Osteoblast (primary cell): ENCODE results near the gene MYL1. TPM values are rescaled to one million over a fixed set of nuclear protein-coding genes. Genes with fewer than 3 reads are reported as not detected.

Experiments used
- DNase-seq: peaks from one replicate; pipeline ENCODE4 v3.0.0; 2011; ENCODE audit warnings: low spot score, mixed read lengths; ENCODE audit not compliant: insufficient read length; ENCODE audit errors: missing footprints
- H2AFZ ChIP-seq: 2 replicates; pipeline ENCODE4 v1.6.0; 2011; ENCODE audit warnings: mild to moderate bottlenecking, low read length
- H3K27ac ChIP-seq: 2 replicates; pipeline ENCODE4 v1.5.1; 2011; ENCODE audit warnings: mild to moderate bottlenecking, low read depth, low read length, moderate library complexity
- H3K27me3 ChIP-seq: 2 replicates; pipeline ENCODE4 v1.6.0; 2012; ENCODE audit warnings: mild to moderate bottlenecking, control low read depth, inconsistent platforms, low read length, moderate library complexity; ENCODE audit not compliant: insufficient read depth
- H3K36me3 ChIP-seq: 2 replicates; pipeline ENCODE4 v1.5.1; 2011; ENCODE audit warnings: mild to moderate bottlenecking, low read length, control low read depth, moderate library complexity; ENCODE audit not compliant: insufficient read depth
- H3K4me1 ChIP-seq: 2 replicates; pipeline ENCODE4 v1.5.1; 2011; ENCODE audit warnings: mild to moderate bottlenecking, low read length, control low read depth, moderate library complexity; ENCODE audit not compliant: insufficient read depth
- H3K4me2 ChIP-seq: 2 replicates; pipeline ENCODE4 v1.6.0; 2011; ENCODE audit warnings: mild to moderate bottlenecking, low read length; ENCODE audit not compliant: insufficient read depth
- H3K4me3 ChIP-seq: fragments of 200-600 bp; sonication (generic); 3 replicates; pipeline ENCODE4 v1.5.1; 2012; ENCODE audit warnings: mild to moderate bottlenecking, low read length, inconsistent platforms; ENCODE audit not compliant: insufficient read depth
- H3K79me2 ChIP-seq: 2 replicates; pipeline ENCODE4 v1.6.0; 2012; ENCODE audit warnings: mild to moderate bottlenecking, low read length, control low read depth, inconsistent platforms; ENCODE audit not compliant: insufficient read depth
- H3K9me3 ChIP-seq: 2 replicates; pipeline ENCODE4 v1.5.1; 2011; ENCODE audit warnings: low read depth, low read length, control low read depth
- H4K20me1 ChIP-seq: 2 replicates; pipeline ENCODE4 v1.6.0; 2012; ENCODE audit warnings: mild to moderate bottlenecking, low read length, control low read depth; ENCODE audit not compliant: insufficient read depth
- CTCF ChIP-seq: IDR thresholded peaks from 2 replicates; pipeline ENCODE4 v1.5.1; 2011; ENCODE audit warnings: mild to moderate bottlenecking, low read depth, low read length, moderate library complexity; ENCODE audit errors: extremely low read depth
- small RNA-seq: library from RNA; depleted of rRNA; stranded (forward); fragments of <200 nt; gene quantifications from one replicate; pipeline ENCODE3, GENCODE V24; 2012
- total RNA-seq: library from RNA; depleted of rRNA; stranded (reverse); fragments of >200 nt; gene quantifications from 2 replicates; pipeline ENCODE4 v1.2.3, GENCODE V29; 2012

Gene MYL1
- total RNA-seq, 1 donor = not detected

DNA sequence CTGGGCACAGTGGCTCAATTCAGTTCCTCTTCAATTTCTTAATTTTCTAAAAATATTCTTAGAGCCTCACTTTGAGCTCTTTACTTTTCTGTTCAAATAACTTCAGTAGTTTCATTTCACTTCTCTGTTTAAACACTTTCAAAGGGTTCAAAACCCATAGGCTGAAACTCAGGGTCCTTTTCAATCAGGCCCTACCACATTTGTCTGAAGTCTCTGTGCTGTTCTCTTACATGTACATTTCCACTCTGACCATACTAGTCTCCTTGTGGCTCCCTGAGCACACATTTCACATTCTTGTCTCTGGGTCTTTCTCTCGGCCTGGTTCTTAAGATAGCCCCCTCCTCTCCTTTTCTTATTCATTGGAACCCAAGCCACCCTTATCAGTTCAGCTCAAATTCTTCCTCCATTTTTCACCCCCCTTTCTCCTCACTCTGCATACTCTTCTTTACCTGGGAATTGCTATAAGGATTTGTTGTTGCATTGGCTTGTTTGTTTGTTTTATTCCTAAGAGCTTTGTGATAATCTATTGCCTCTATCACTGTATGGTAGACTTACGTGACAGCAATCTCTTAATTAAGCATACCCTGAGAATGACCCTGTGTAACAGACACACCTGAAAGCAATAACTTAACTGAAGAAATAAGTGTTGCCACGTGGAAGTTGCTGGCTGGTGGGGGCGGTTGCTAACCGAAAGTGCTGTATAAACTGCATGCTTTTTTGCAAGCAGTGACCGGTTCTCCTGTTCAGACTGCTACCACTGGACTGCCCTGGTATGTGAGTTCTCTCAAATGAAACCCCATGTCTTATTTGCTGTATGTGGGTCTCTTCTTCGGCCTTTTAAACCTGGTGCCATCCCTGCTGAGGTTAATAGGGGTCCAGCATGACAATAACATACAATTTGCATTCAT is 62.0 kb downstream of the MYL1 start:
- H3K4me3 ChIP-seq = no peak overlapping the region
- H3K27ac ChIP-seq = no peak overlapping the region
- H3K4me2 ChIP-seq = peak overlapping the region; percentile 28
- no peak for DNase-seq
- no peaks in the 10 kb centered on the region for H3K79me2 ChIP-seq
- H3K9me3 ChIP-seq = no peaks in the 10 kb centered on the region
- no peaks in the 10 kb centered on the region for H4K20me1 ChIP-seq
- TF ChIP-seq CTCF = no peak
- peak overlapping the region; percentile 42 for H2AFZ ChIP-seq
- H3K36me3 ChIP-seq = no peaks in the 10 kb centered on the region
- H3K4me1 ChIP-seq = no peaks in the 10 kb centered on the region
- no peaks in the 10 kb centered on the region for H3K27me3 ChIP-seq

DNA sequence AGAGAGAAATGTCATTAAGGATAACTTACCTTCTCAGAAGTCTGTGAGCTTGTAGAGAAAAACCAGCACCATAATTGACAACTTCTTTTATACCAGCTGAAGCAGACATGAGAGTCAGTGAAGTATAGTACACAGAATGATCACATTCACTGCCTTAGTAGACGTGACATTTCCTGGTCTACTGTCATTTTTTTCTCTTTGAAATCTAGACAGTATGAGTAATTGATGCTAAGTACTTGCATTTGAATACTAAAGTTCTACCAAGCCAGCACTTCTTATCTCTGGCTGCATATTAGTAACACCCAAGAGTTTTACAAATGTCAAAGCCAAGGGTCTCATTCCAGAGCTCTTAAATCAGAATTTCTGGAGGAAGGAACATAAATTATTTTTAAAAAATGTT is 64.4 kb downstream of the MYL1 start:
- Histone ChIP-seq H4K20me1 (no peaks in the 10 kb centered on the region), H2AFZ (no peak overlapping the region), H3K4me3 (no peak overlapping the region), H3K79me2 (no peaks in the 10 kb centered on the region), H3K4me2 (no peak overlapping the region), H3K27me3 (no peaks in the 10 kb centered on the region), H3K27ac (no peak overlapping the region), H3K9me3 (no peaks in the 10 kb centered on the region), H3K36me3 (no peaks in the 10 kb centered on the region), H3K4me1 (no peaks in the 10 kb centered on the region)
- no peak for DNase-seq
- TF ChIP-seq CTCF = no peak

Small RNAs within 50 kb of the gene (small RNA-seq; reads per million reads assigned to genes)
- gene RF00019 = not detected

Other genes starting within 250 kb of the MYL1 start
- 37.7 and 38.0 TPM in 2 replicates for gene KANSL1L, start 143.8 kb downstream of the MYL1 start, total RNA-seq
- gene ACADL, start 89.7 kb downstream of the MYL1 start, total RNA-seq = not detected in 2 replicates
- 35.8 and 40.7 TPM in 2 replicates for gene LANCL1, start 161.6 kb upstream of the MYL1 start, total RNA-seq
- 21.7 and 24.2 TPM in 2 replicates for gene CPS1, start 241.4 kb upstream of the MYL1 start, total RNA-seq